H1 (cell line): ENCODE results near the gene SSRP1. TPM values are rescaled to one million over a fixed set of nuclear protein-coding genes. Genes with fewer than 3 reads are reported as not detected.

Source experiments
- CTCF ChIA-PET: fragments of 300-600 bp; sonication (Branson Sonifier 250); formaldehyde crosslinking; loops from one replicate; lab custom pipeline; 2021; ENCODE audit not compliant: partially characterized antibody; lab: Charles Lee
- POLR2A ChIA-PET: fragments of 300-600 bp; sonication (Branson Sonifier 250); formaldehyde crosslinking; loops from one replicate; lab custom pipeline; 2021; ENCODE audit warnings: inconsistent platforms; ENCODE audit not compliant: partially characterized antibody; lab: Charles Lee
- DNase-seq, 2 experiments: peaks; one replicate each; pipeline versions ENCODE4 v3.0.0 to v3.0.0-alpha.2; 2010 to 2022; ENCODE audit warnings: low spot score in 2 of 2, low read depth in 1 of 2, mixed read lengths in 1 of 2
- FAIRE-seq: peaks from 2 replicates; lab custom pipeline; 2011; peaks lifted over from hg19 to GRCh38; lab: Jason Lieb, UNC
- H2AFZ ChIP-seq: 2 replicates; pipeline ENCODE4 v1.8.1; 2012; ENCODE audit warnings: low read length, inconsistent platforms
- H2AK5ac ChIP-seq: 2 replicates; pipeline ENCODE4 v1.6.1; 2013; ENCODE audit warnings: low read depth, low read length
- H2BK120ac ChIP-seq: replicated peaks from 2 replicates; pipeline ENCODE3; 2013; ENCODE audit warnings: low read depth, low read length, inconsistent platforms
- H2BK12ac ChIP-seq: 2 replicates; pipeline ENCODE4 v1.6.1; 2013; ENCODE audit warnings: low read depth, low read length
- H2BK15ac ChIP-seq: 2 replicates; pipeline ENCODE4 v1.6.1; 2013; ENCODE audit warnings: low read length
- H2BK20ac ChIP-seq: 2 replicates; pipeline ENCODE4 v1.6.1; 2013; ENCODE audit warnings: low read length
- H2BK5ac ChIP-seq: 2 replicates; pipeline ENCODE4 v1.6.1; 2013; ENCODE audit warnings: low read depth, low read length
- H3K14ac ChIP-seq: 2 replicates; pipeline ENCODE4 v1.6.1; 2013; ENCODE audit warnings: inconsistent platforms; ENCODE audit not compliant: insufficient read length
- H3K18ac ChIP-seq: 2 replicates; pipeline ENCODE4 v1.6.1; 2013; ENCODE audit warnings: low read length; ENCODE audit errors: extremely low read depth
- H3K23ac ChIP-seq: 2 replicates; pipeline ENCODE4 v1.6.1; 2013; ENCODE audit warnings: inconsistent platforms; ENCODE audit not compliant: insufficient read length
- H3K23me2 ChIP-seq: 2 replicates; pipeline ENCODE4 v1.6.1; 2013; ENCODE audit warnings: low read depth, low read length
- H3K27ac ChIP-seq: 2 replicates; pipeline ENCODE4 v1.6.1; 2011; ENCODE audit warnings: low read depth, low read length, inconsistent platforms
- H3K27me3 ChIP-seq, 4 experiments: replicated peaks in 1 of 4; 1 replicate in 1 of 4; 2 replicates in 3 of 4; pipeline versions ENCODE4 v1.6.1 to v1.8.1; 2011 to 2013; ENCODE audit warnings: low read length in 3 of 4, mild to moderate bottlenecking in 3 of 4, inconsistent platforms in 2 of 4, mixed read lengths in 2 of 4, moderate library complexity in 1 of 4; ENCODE audit not compliant: control insufficient read depth in 3 of 4, insufficient read depth in 3 of 4; ENCODE audit errors: extremely low read depth in 1 of 4
- H3K36me3 ChIP-seq, 4 experiments: 2 replicates each; pipeline versions ENCODE4 v1.6.1 to v1.8.1; 2011 to 2013; ENCODE audit warnings: mild to moderate bottlenecking in 4 of 4, low read length in 3 of 4, moderate library complexity in 2 of 4, control low read depth in 1 of 4, inconsistent platforms in 1 of 4; ENCODE audit not compliant: insufficient read depth in 4 of 4, control insufficient read depth in 2 of 4
- H3K4ac ChIP-seq: replicated peaks from 2 replicates; pipeline ENCODE3; 2013; ENCODE audit warnings: low read length, low read depth, mixed read lengths, inconsistent platforms; ENCODE audit not compliant: insufficient read length
- H3K4me1 ChIP-seq, 4 experiments: replicated peaks in 1 of 4; 1 replicate in 1 of 4; 2 replicates in 3 of 4; pipeline versions ENCODE4 v1.6.1 to v1.8.1; 2011 to 2013; ENCODE audit warnings: low read length in 3 of 4, inconsistent platforms in 2 of 4, mixed read lengths in 1 of 4; ENCODE audit not compliant: insufficient read depth in 4 of 4, control insufficient read depth in 3 of 4
- H3K4me2 ChIP-seq, 2 experiments: 2 replicates each; pipeline versions ENCODE4 v1.6.1 to v1.8.1; 2011 to 2013; ENCODE audit warnings: low read depth in 2 of 2, low read length in 2 of 2, control low read depth in 1 of 2, inconsistent platforms in 1 of 2, mild to moderate bottlenecking in 1 of 2; ENCODE audit not compliant: insufficient read depth in 1 of 2
- H3K4me3 ChIP-seq, 4 experiments: fragments of 200-600, 300-600 bp in 1 of 4; sonication (generic), shearing (Covaris generic), sonication (Bioruptor Twin) in 1 of 4; 2 replicates each; pipeline versions ENCODE4 v1.5.1 to v1.8.1; 2011 to 2016; ENCODE audit warnings: low read length in 4 of 4, low read depth in 3 of 4, control low read depth in 2 of 4, inconsistent platforms in 2 of 4, mild to moderate bottlenecking in 2 of 4, mixed read lengths in 1 of 4, moderate library complexity in 1 of 4; ENCODE audit not compliant: insufficient read depth in 2 of 4; ENCODE audit errors: extremely low read depth in 1 of 4
- H3K56ac ChIP-seq: replicated peaks from 2 replicates; pipeline ENCODE3; 2013; ENCODE audit warnings: low read depth, mild to moderate bottlenecking, mixed read lengths, low read length, inconsistent platforms; ENCODE audit not compliant: insufficient read length
- H3K79me1 ChIP-seq: 2 replicates; pipeline ENCODE4 v1.6.1; 2013; ENCODE audit warnings: low read depth, low read length, control low read depth
- H3K79me2 ChIP-seq, 2 experiments: 2 replicates each; pipeline versions ENCODE4 v1.6.1 to v1.8.1; 2012 to 2013; ENCODE audit warnings: low read length in 2 of 2, mild to moderate bottlenecking in 2 of 2, inconsistent platforms in 1 of 2; ENCODE audit not compliant: insufficient read depth in 2 of 2, control insufficient read depth in 1 of 2
- H3K9ac ChIP-seq, 4 experiments: replicated peaks in 1 of 4; 1 replicate in 1 of 4; 2 replicates in 3 of 4; pipeline versions ENCODE4 v1.6.1 to v1.8.1; 2011 to 2013; ENCODE audit warnings: low read depth in 3 of 4, low read length in 3 of 4, control low read depth in 2 of 4, mild to moderate bottlenecking in 2 of 4, moderate library complexity in 2 of 4, inconsistent platforms in 1 of 4; ENCODE audit errors: extremely low read depth in 1 of 4
- H3K9me3 ChIP-seq, 2 experiments: 2 replicates each; pipeline versions ENCODE4 v1.6.1 to v1.8.1; 2012 to 2013; ENCODE audit warnings: mild to moderate bottlenecking in 2 of 2, moderate library complexity in 2 of 2, control low read depth in 1 of 2, inconsistent platforms in 1 of 2, low read depth in 1 of 2, low read length in 1 of 2, mixed read lengths in 1 of 2; ENCODE audit not compliant: insufficient read depth in 2 of 2
- H4K20me1 ChIP-seq, 2 experiments: replicated peaks in 1 of 2; 2 replicates each; pipeline versions ENCODE3 to v1.8.1; 2011 to 2013; ENCODE audit warnings: inconsistent platforms in 2 of 2, low read length in 2 of 2, mild to moderate bottlenecking in 1 of 2; ENCODE audit not compliant: insufficient read depth in 2 of 2, control insufficient read depth in 1 of 2
- H4K5ac ChIP-seq: 2 replicates; pipeline ENCODE4 v1.6.1; 2013; ENCODE audit warnings: low read length, low read depth, mixed read lengths, inconsistent platforms; ENCODE audit not compliant: insufficient read length
- H4K8ac ChIP-seq: 2 replicates; pipeline ENCODE4 v1.8.0; 2013; ENCODE audit warnings: mild to moderate bottlenecking, moderate library complexity, low read length, inconsistent platforms; ENCODE audit not compliant: insufficient read depth; ENCODE audit errors: extremely low read depth
- H4K91ac ChIP-seq: replicated peaks from 2 replicates; pipeline ENCODE3; 2013; ENCODE audit warnings: low read length, mixed read lengths, inconsistent platforms; ENCODE audit not compliant: insufficient read length
- GABPA ChIP-seq: IDR thresholded peaks from 2 replicates; pipeline ENCODE4 v1.6.1; 2011; ENCODE audit warnings: mild to moderate bottlenecking, low read length, moderate library complexity, borderline replicate concordance; ENCODE audit not compliant: insufficient read depth
- GTF2F1 ChIP-seq: IDR thresholded peaks from 2 replicates; pipeline ENCODE4 v1.6.1; 2012; ENCODE audit warnings: low read depth, low read length, improper control_type of control experiment, borderline replicate concordance
- KDM5A ChIP-seq: fragments of 200-600 bp; IDR thresholded peaks from 2 replicates; pipeline ENCODE4 v1.7.1; 2012; ENCODE audit warnings: mild to moderate bottlenecking, low read length, inconsistent platforms, mixed read lengths
- NANOG ChIP-seq: IDR thresholded peaks from 2 replicates; pipeline ENCODE4 v1.6.1; 2011; ENCODE audit warnings: low read length, low read depth, mild to moderate bottlenecking, inconsistent platforms; ENCODE audit not compliant: insufficient read depth, poor library complexity, severe bottlenecking
- RFX5 ChIP-seq: IDR thresholded peaks from 2 replicates; pipeline ENCODE4 v1.6.1; 2011; ENCODE audit warnings: low read depth, low read length, improper control_type of control experiment, borderline replicate concordance
- RXRA ChIP-seq: IDR thresholded peaks from 2 replicates; pipeline ENCODE4 v1.6.1; 2011; ENCODE audit warnings: low read depth, mild to moderate bottlenecking, low read length, moderate library complexity; ENCODE audit not compliant: insufficient read depth
- SP2 ChIP-seq: IDR thresholded peaks from 2 replicates; pipeline ENCODE4 v1.6.1; 2012; ENCODE audit warnings: mild to moderate bottlenecking, low read length, inconsistent platforms
- SP4 ChIP-seq: IDR thresholded peaks from 2 replicates; pipeline ENCODE4 v1.6.1; 2012; ENCODE audit warnings: low read length, inconsistent platforms
- TAF7 ChIP-seq: optimal IDR thresholded peaks from 2 replicates; pipeline ENCODE3; 2011; ENCODE audit warnings: low read depth, mild to moderate bottlenecking, inconsistent platforms, low read length, moderate library complexity, borderline replicate concordance
- TEAD4 ChIP-seq: IDR thresholded peaks from 2 replicates; pipeline ENCODE4 v1.6.1; 2012; ENCODE audit warnings: low read depth, low read length, inconsistent platforms, mixed read lengths
- WGBS, 2 experiments: shearing (Covaris generic) in 1 of 2; methylation state at CpG; one replicate each; pipeline versions ENCODE4 v1.1.6 to v1.1.7; 2013 to 2015; ENCODE audit warnings: low lambda C conversion rate in 2 of 2, mixed read lengths in 2 of 2, inconsistent platforms in 1 of 2, low coverage in 1 of 2, missing lambda C conversion rate in 1 of 2; ENCODE audit not compliant: insufficient replicate concordance in 2 of 2, insufficient coverage in 1 of 2, insufficient read length in 1 of 2; ENCODE audit errors: extremely low coverage in 1 of 2, missing lambda C conversion rate in 1 of 2; 5-methylcytosine and 5-hydroxymethylcytosine counted together
- polyA plus RNA-seq, 7 experiments: library from polyadenylated mRNA; depleted of rRNA in 3 of 7; stranded (reverse) in 5 of 7; unstranded in 2 of 7; fragments of >200 nt in 5 of 7; fragments of 200-250 nt in 2 of 7; gene quantifications; 1 replicate in 5 of 7; 2 replicates in 1 of 7; 4 replicates in 1 of 7; pipeline versions ENCODE4 v1.2.1 to v1.2.3, GENCODE V29; 2011 to 2013; ENCODE audit warnings: missing spikeins in 2 of 7, mixed read lengths in 2 of 7
- total RNA-seq: library from RNA; stranded (reverse); fragmentation: NEBNext Ultra II Directional; extraction: Animal tissue kit (Norgen Biotek cat#: 25700); gene quantifications from 2 replicates; pipeline ENCODE4 v1.2.1, GENCODE V29; 2021

The SSRP1 gene
- total and polyA plus RNA-seq, 2 of the 8 experiments (the other 6 are each of a cell fraction or from before 2014, with no cell fraction given), result 259 to 281 TPM

- H4K20me1 ChIP-seq, result peaks cover 6 to 11% of the 10 kb centered on the region in 2 experiments
- H3K9me3 ChIP-seq, result no peaks in the 10 kb centered on the region
- no peak overlapping the region for H4K5ac ChIP-seq
- no peak overlapping the region for H3K14ac ChIP-seq
- H3K9ac ChIP-seq, result no peak overlapping the region
- DNase-seq (no peak), FAIRE-seq (no peak)
- H3K4me3 ChIP-seq, result no peak overlapping the region
- no peak overlapping the region for H3K56ac ChIP-seq
- peaks cover 9 to 61% (median 33%) of the 10 kb centered on the region in 4 experiments for H3K36me3 ChIP-seq
- H4K8ac ChIP-seq, result no peak overlapping the region
- no peak overlapping the region for H3K23ac ChIP-seq
- no peak overlapping the region for H3K4me2 ChIP-seq
- no peak overlapping the region for H3K4ac ChIP-seq
- H3K79me1 ChIP-seq, result peaks cover 26% of the 10 kb centered on the region
- no peak overlapping the region for H4K91ac ChIP-seq
- H2BK15ac ChIP-seq, result no peak overlapping the region
- no peak overlapping the region for H2BK20ac ChIP-seq
- H2BK120ac ChIP-seq, result no peak overlapping the region
- H3K79me2 ChIP-seq, result peaks cover 0 to 58% of the 10 kb centered on the region in 2 experiments; a peak in 2 of 4 replicates
- CTCF ChIA-PET, result interaction anchor here (0.9 to 3.0 kb wide), 3 partner anchors 12 to 1197 kb away, joined by 3 to 15 read pairs (median 3); no protein-coding TSS in a partner anchor
- no peak overlapping the region for H2AFZ ChIP-seq
- no peak overlapping the region for H2BK5ac ChIP-seq
- H3K18ac ChIP-seq, result no peak overlapping the region
- H3K27ac ChIP-seq, result 0 out of 2 replicates have a peak overlapping the region, but pooled peaks have one; percentile 12
- H2BK12ac ChIP-seq, result no peak overlapping the region
- no peaks in the 10 kb centered on the region for H3K27me3 ChIP-seq
- no peak overlapping the region for H2AK5ac ChIP-seq
- POLR2A ChIA-PET, result interaction anchor here (1.4 to 45.7 kb wide), 5 partner anchors 2 to 55 kb away, joined by 3 to 1279 read pairs (median 10); partner anchors contain the start of genes P2RX3, SSRP1 and TNKS1BP1
- H3K23me2 ChIP-seq, result peaks cover 4% of the 10 kb centered on the region; the same call in 1 of the 2 replicates
- WGBS, 2 experiments, result 92% methylated on average over 24 of the region's 24 CpGs; no CpG with 5 or more reads in 1 of the 2 experiments
- peaks cover 10 to 25% (median 20%) of the 10 kb centered on the region in 4 experiments for H3K4me1 ChIP-seq
- TF ChIP-seq GABPA (no peak), TEAD4 (no peak), GTF2F1 (no peak), NANOG (no peak), KDM5A (no peak), TAF7 (no peak), RFX5 (no peak), RXRA (no peak), SP2 (no peak), SP4 (no peak)
Measured at GRCh38 chr11:57309106-57310059, 26.3 kb downstream of the SSRP1 start.
